Neural progenitor cell (in vitro differentiated cells): Measurements from ENCODE around the gene CCND2. TPM values are rescaled to one million over a fixed set of nuclear protein-coding genes. Genes with fewer than 3 reads are reported as not detected.
A peak's percentile ranks its signal among the peaks of the same experiment; 100 is the strongest.

Experiments
- DNase-seq: peaks from one replicate; pipeline ENCODE4 v3.0.0-alpha.2; 2016; ENCODE audit warnings: low spot score
- H2AFZ ChIP-seq: fragments of 200-600 bp; sonication (generic); replicated peaks from 2 replicates; pipeline ENCODE4 v1.6.1; 2016; ENCODE audit warnings: antibody characterized with exemption
- H3F3A ChIP-seq: fragments of 200-600 bp; sonication (generic); 2 replicates; pipeline ENCODE4 v1.6.1; 2016; ENCODE audit warnings: antibody characterized with exemption, low read depth
- H3K27ac ChIP-seq: fragments of 200-600 bp; sonication (generic); 2 replicates; pipeline ENCODE4 v1.5.1; 2016; ENCODE audit warnings: mild to moderate bottlenecking
- H3K27me3 ChIP-seq: fragments of 200-600 bp; sonication (generic); 2 replicates; pipeline ENCODE4 v1.6.1; 2016; ENCODE audit warnings: mild to moderate bottlenecking, moderate library complexity
- H3K36me3 ChIP-seq: fragments of 200-600 bp; sonication (generic); 2 replicates; pipeline ENCODE4 v1.5.1; 2016
- H3K4me1 ChIP-seq: fragments of 200-600 bp; sonication (generic); 2 replicates; pipeline ENCODE4 v1.6.1; 2016; ENCODE audit warnings: mixed run types
- H3K4me2 ChIP-seq: fragments of 200-600 bp; sonication (generic); 2 replicates; pipeline ENCODE4 v1.6.1; 2016
- H3K4me3 ChIP-seq: fragments of 200-600 bp; sonication (generic); 2 replicates; pipeline ENCODE4 v1.5.1; 2016
- H3K79me2 ChIP-seq: fragments of 200-600 bp; sonication (generic); 2 replicates; pipeline ENCODE4 v1.6.1; 2016; ENCODE audit warnings: low read depth
- H3K9ac ChIP-seq: fragments of 200-600 bp; sonication (generic); 2 replicates; pipeline ENCODE4 v1.6.1; 2016
- H3K9me3 ChIP-seq: fragments of 200-600 bp; sonication (generic); 2 replicates; pipeline ENCODE4 v1.5.1; 2016; ENCODE audit warnings: low read depth
- H4K20me1 ChIP-seq: fragments of 200-600 bp; sonication (generic); 2 replicates; pipeline ENCODE4 v1.6.1; 2016; ENCODE audit warnings: low read depth
- H3K27ac Mint-ChIP-seq: 3 replicates; pipeline ENCODE4 v1.8.0; 2021; ENCODE audit warnings: mixed read lengths
- H3K27me3 Mint-ChIP-seq: 2 replicates; pipeline ENCODE4 v1.8.0; 2022; ENCODE audit warnings: low read depth, mild to moderate bottlenecking, inconsistent platforms, moderate library complexity, mixed read lengths; ENCODE audit not compliant: insufficient read depth
- H3K36me3 Mint-ChIP-seq: 3 replicates; pipeline ENCODE4 v1.8.0; 2021; ENCODE audit warnings: mixed read lengths
- H3K4me1 Mint-ChIP-seq: 3 replicates; pipeline ENCODE4 v1.8.0; 2021; ENCODE audit warnings: mixed read lengths
- H3K4me3 Mint-ChIP-seq: 3 replicates; pipeline ENCODE4 v1.8.0; 2021; ENCODE audit warnings: mild to moderate bottlenecking, moderate library complexity, mixed read lengths
- H3K9me3 Mint-ChIP-seq: 3 replicates; pipeline ENCODE4 v1.8.0; 2020; ENCODE audit warnings: mixed read lengths
- EZH2 ChIP-seq: fragments of 200-600 bp; sonication (generic); IDR thresholded peaks from 2 replicates; pipeline ENCODE4 v1.6.1; 2017; ENCODE audit warnings: antibody characterized with exemption, mild to moderate bottlenecking, moderate library complexity
- EZH2phosphoT487 ChIP-seq: fragments of 200-600 bp; sonication (generic); IDR thresholded peaks from 2 replicates; pipeline ENCODE4 v1.6.1; 2017; ENCODE audit warnings: antibody characterized with exemption
- total RNA-seq: library from RNA; depleted of rRNA; stranded (reverse); fragments of >200 nt; gene quantifications from 2 replicates; pipeline ENCODE4 v1.2.3, GENCODE V29; 2015; ENCODE audit warnings: low replicate concordance
- TF ChIP-seq, protein P1 (sequence below): fragments of 200-600 bp; sonication (generic); IDR thresholded peaks from 2 replicates; pipeline ENCODE4 v1.5.1; 2017; ENCODE audit warnings: antibody characterized with exemption, mild to moderate bottlenecking

CCND2 gene
- 95.8 and 103 TPM in 2 replicates for total RNA-seq

DNA sequence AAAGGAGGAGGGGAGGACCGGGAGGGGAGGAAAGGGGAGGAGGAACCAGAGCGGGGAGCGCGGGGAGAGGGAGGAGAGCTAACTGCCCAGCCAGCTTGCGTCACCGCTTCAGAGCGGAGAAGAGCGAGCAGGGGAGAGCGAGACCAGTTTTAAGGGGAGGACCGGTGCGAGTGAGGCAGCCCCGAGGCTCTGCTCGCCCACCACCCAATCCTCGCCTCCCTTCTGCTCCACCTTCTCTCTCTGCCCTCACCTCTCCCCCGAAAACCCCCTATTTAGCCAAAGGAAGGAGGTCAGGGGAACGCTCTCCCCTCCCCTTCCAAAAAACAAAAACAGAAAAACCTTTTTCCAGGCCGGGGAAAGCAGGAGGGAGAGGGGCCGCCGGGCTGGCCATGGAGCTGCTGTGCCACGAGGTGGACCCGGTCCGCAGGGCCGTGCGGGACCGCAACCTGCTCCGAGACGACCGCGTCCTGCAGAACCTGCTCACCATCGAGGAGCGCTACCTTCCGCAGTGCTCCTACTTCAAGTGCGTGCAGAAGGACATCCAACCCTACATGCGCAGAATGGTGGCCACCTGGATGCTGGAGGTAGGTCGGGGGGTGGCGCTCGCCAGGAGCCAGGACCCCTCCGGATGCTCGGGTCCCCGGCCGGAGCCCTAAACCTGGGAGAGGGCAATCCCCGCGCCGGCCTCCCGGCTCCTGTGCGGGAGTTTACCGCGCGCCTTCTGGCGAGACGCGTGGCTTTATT, at the start of gene CCND2:
TSS of gene CCND2 (plus strand) at position 111 of the 744 bp plus-strand sequence. CDS start at position 390, 279 bp downstream.
- Mint-ChIP-seq H3K27ac (peak within 1 kb of the TSS; percentile 97), H3K36me3 (peaks cover 25% of the 10 kb centered on the region), H3K4me1 (peaks cover 46% of the 10 kb centered on the region), H3K9me3 (no peaks in the 10 kb centered on the region), H3K27me3 (peaks cover 19% of the 10 kb centered on the region), H3K4me3 (peak within 1 kb of the TSS; percentile 97)
- H3K9ac ChIP-seq: peak within 1 kb of the TSS; percentile 85
- peaks cover 33% of the 10 kb centered on the region for H4K20me1 ChIP-seq
- H3K4me2 ChIP-seq: peak within 1 kb of the TSS; percentile 80
- H2AFZ ChIP-seq: no peak within 1 kb of the TSS
- peak within 1 kb of the TSS; percentile 82 for H3K4me3 ChIP-seq
- TF ChIP-seq EZH2phosphoT487 (no peak), EZH2 (no peak)
- TF ChIP-seq, protein P1, sequence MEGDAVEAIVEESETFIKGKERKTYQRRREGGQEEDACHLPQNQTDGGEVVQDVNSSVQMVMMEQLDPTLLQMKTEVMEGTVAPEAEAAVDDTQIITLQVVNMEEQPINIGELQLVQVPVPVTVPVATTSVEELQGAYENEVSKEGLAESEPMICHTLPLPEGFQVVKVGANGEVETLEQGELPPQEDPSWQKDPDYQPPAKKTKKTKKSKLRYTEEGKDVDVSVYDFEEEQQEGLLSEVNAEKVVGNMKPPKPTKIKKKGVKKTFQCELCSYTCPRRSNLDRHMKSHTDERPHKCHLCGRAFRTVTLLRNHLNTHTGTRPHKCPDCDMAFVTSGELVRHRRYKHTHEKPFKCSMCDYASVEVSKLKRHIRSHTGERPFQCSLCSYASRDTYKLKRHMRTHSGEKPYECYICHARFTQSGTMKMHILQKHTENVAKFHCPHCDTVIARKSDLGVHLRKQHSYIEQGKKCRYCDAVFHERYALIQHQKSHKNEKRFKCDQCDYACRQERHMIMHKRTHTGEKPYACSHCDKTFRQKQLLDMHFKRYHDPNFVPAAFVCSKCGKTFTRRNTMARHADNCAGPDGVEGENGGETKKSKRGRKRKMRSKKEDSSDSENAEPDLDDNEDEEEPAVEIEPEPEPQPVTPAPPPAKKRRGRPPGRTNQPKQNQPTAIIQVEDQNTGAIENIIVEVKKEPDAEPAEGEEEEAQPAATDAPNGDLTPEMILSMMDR: peak; percentile 11
- DNase-seq: peak; percentile 92
- H3K4me1 ChIP-seq: peaks cover 18% of the 10 kb centered on the region
- H3K27ac ChIP-seq: no peak within 1 kb of the TSS
- peaks cover 38% of the 10 kb centered on the region for H3K79me2 ChIP-seq
- peaks cover 45% of the 10 kb centered on the region for H3F3A ChIP-seq
- peaks cover 7% of the 10 kb centered on the region for H3K36me3 ChIP-seq
- H3K9me3 ChIP-seq: no peaks in the 10 kb centered on the region
- peaks cover 78% of the 10 kb centered on the region for H3K27me3 ChIP-seq

- peaks cover 6% of the 10 kb centered on the region for H3K27me3 Mint-ChIP-seq
- Histone ChIP-seq H3F3A (no peaks in the 10 kb centered on the region), H3K79me2 (no peaks in the 10 kb centered on the region), H4K20me1 (no peaks in the 10 kb centered on the region), H3K4me3 (no peak overlapping the region), H3K36me3 (no peaks in the 10 kb centered on the region), H3K27ac (no peak overlapping the region), H3K9me3 (peaks cover 6% of the 10 kb centered on the region), H3K9ac (no peak overlapping the region), H3K4me2 (no peak overlapping the region), H3K27me3 (no peaks in the 10 kb centered on the region), H2AFZ (no peak overlapping the region), H3K4me1 (no peaks in the 10 kb centered on the region)
- H3K9me3 Mint-ChIP-seq: peaks cover 8% of the 10 kb centered on the region
- H3K27ac Mint-ChIP-seq: no peak overlapping the region
- H3K36me3 Mint-ChIP-seq: no peaks in the 10 kb centered on the region
- H3K4me3 Mint-ChIP-seq: no peak overlapping the region
- H3K4me1 Mint-ChIP-seq: no peaks in the 10 kb centered on the region
- no peak for TF ChIP-seq EZH2
- TF ChIP-seq EZH2phosphoT487: no peak
- TF ChIP-seq, protein P1: no peak
- no peak for DNase-seq
Measured at GRCh38 chr12:4224206-4224889, 49.2 kb upstream of the CCND2 start.

DNA sequence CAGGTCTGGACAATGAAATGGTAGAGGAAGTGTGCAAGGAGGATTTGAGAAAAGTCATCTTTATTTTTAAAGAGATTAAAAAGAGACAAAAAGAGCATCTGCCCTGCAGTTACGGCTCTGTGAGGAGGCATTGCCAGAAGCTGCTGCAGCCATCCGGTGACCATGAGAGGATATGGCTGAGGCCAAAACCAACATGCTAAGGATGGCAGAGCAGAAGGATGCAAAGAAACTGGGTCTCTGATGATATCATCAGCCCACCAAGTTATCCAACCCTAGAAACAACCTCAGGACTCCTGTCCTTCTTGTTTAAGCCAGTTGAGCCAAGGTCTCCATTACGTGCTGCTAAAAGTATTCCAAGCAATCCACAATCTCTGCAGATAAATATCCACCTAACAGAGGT, 48.0 kb upstream of the CCND2 start:
- no peak for DNase-seq
- H3K27me3 Mint-ChIP-seq: peaks cover 6% of the 10 kb centered on the region
- no peak overlapping the region for H3K27ac Mint-ChIP-seq

More for the DNA sequence above, 48.0 kb upstream of the CCND2 start:
- Histone ChIP-seq H3F3A (no peaks in the 10 kb centered on the region), H3K9ac (no peak overlapping the region), H3K4me1 (no peaks in the 10 kb centered on the region), H3K27ac (no peak overlapping the region), H4K20me1 (no peaks in the 10 kb centered on the region), H2AFZ (no peak overlapping the region), H3K27me3 (no peaks in the 10 kb centered on the region), H3K36me3 (no peaks in the 10 kb centered on the region), H3K4me2 (no peak overlapping the region), H3K9me3 (peaks cover 6% of the 10 kb centered on the region), H3K4me3 (no peak overlapping the region), H3K79me2 (no peaks in the 10 kb centered on the region)
- H3K9me3 Mint-ChIP-seq: peaks cover 8% of the 10 kb centered on the region
- no peak overlapping the region for H3K4me3 Mint-ChIP-seq
- no peaks in the 10 kb centered on the region for H3K36me3 Mint-ChIP-seq
- TF ChIP-seq EZH2: no peak
- TF ChIP-seq EZH2phosphoT487: no peak
- TF ChIP-seq, protein P1: no peak
- no peaks in the 10 kb centered on the region for H3K4me1 Mint-ChIP-seq
